IMR-90 (cell line): ENCODE data around the gene TRAPPC10. TPM values are rescaled to one million over a fixed set of nuclear protein-coding genes. Genes with fewer than 3 reads are reported as not detected.

Experiments used
- ATAC-seq: fragments of 200-7000 bp; cut with Tn5 transposase; 2 replicates; pipeline ENCODE4 v1.9.1; 2020; ENCODE audit warnings: low read depth, mild to moderate bottlenecking, moderate library complexity
- BruUV-seq: library from RNA; stranded (reverse); fragments of 400-500 nt; replicated peaks from 2 replicates; lab custom pipeline; 2021; lab: Mats Ljungman, UMichigan
- CTCF ChIA-PET: fragments of 300-600 bp; formaldehyde crosslinking; extraction: SDS; loops from one replicate; lab custom pipeline; 2021; ENCODE audit warnings: antibody characterized with exemption; lab: Yijun Ruan, JAX
- POLR2A ChIA-PET: fragments of 300-600 bp; sonication (Branson Sonifier 250); formaldehyde crosslinking; loops from one replicate; lab custom pipeline; 2022; ENCODE audit warnings: antibody characterized with exemption; ENCODE audit not compliant: unreplicated experiment; lab: Charles Lee
- DNase-seq: peaks from one replicate; pipeline ENCODE4 v3.0.0; 2013
- H2AFZ ChIP-seq: replicated peaks from 2 replicates; pipeline ENCODE3; 2013; ENCODE audit warnings: low read length, mild to moderate bottlenecking; ENCODE audit not compliant: poor library complexity
- H2AK5ac ChIP-seq: 2 replicates; pipeline ENCODE4 v1.6.1; 2013; ENCODE audit warnings: low read depth, low read length, inconsistent platforms
- H2AK9ac ChIP-seq: replicated peaks from 2 replicates; pipeline ENCODE3; 2013; ENCODE audit warnings: mild to moderate bottlenecking, low read depth, low read length, moderate library complexity; ENCODE audit not compliant: poor library complexity
- H2BK120ac ChIP-seq: 2 replicates; pipeline ENCODE4 v1.6.1; 2013; ENCODE audit warnings: low read depth, low read length, inconsistent platforms
- H2BK15ac ChIP-seq: 3 replicates; pipeline ENCODE4 v1.6.1; 2013; ENCODE audit warnings: low read depth, low read length, inconsistent platforms
- H2BK20ac ChIP-seq: 2 replicates; pipeline ENCODE4 v1.6.1; 2013; ENCODE audit warnings: low read depth, mild to moderate bottlenecking, inconsistent platforms, low read length, moderate library complexity
- H2BK5ac ChIP-seq: 2 replicates; pipeline ENCODE4 v1.6.1; 2013; ENCODE audit warnings: mild to moderate bottlenecking, low read depth, low read length, inconsistent platforms; ENCODE audit not compliant: poor library complexity, severe bottlenecking
- H3K14ac ChIP-seq: replicated peaks from 2 replicates; pipeline ENCODE4 v1.6.1; 2013; ENCODE audit warnings: low read depth, low read length, inconsistent platforms
- H3K18ac ChIP-seq: 2 replicates; pipeline ENCODE4 v1.6.1; 2013; ENCODE audit warnings: low read depth, low read length, control low read depth
- H3K23ac ChIP-seq: 2 replicates; pipeline ENCODE4 v1.6.1; 2013; ENCODE audit warnings: low read depth, low read length, inconsistent platforms
- H3K27ac ChIP-seq: 2 replicates; pipeline ENCODE4 v1.5.1; 2013; ENCODE audit warnings: mild to moderate bottlenecking, control low read depth, low read length; ENCODE audit not compliant: insufficient read depth
- H3K27me3 ChIP-seq: 2 replicates; pipeline ENCODE4 v1.6.1; 2013; ENCODE audit warnings: low read length; ENCODE audit not compliant: control insufficient read depth, insufficient read depth
- H3K36me3 ChIP-seq: 2 replicates; pipeline ENCODE4 v1.6.1; 2013; ENCODE audit warnings: low read length, mixed read lengths; ENCODE audit not compliant: control insufficient read depth, insufficient read depth
- H3K4ac ChIP-seq: 2 replicates; pipeline ENCODE4 v1.6.1; 2013; ENCODE audit warnings: low read depth, low read length, inconsistent platforms
- H3K4me1 ChIP-seq: 2 replicates; pipeline ENCODE4 v1.6.1; 2013; ENCODE audit warnings: low read length, mixed read lengths; ENCODE audit not compliant: control insufficient read depth, insufficient read depth
- H3K4me2 ChIP-seq: 2 replicates; pipeline ENCODE4 v1.6.1; 2013; ENCODE audit warnings: low read depth, mild to moderate bottlenecking, control low read depth, low read length, moderate library complexity
- H3K4me3 ChIP-seq: 2 replicates; pipeline ENCODE4 v1.5.1; 2013; ENCODE audit warnings: low read depth, mild to moderate bottlenecking, control low read depth, low read length, moderate library complexity; ENCODE audit not compliant: insufficient read depth
- H3K56ac ChIP-seq: 2 replicates; pipeline ENCODE4 v1.6.1; 2013; ENCODE audit warnings: low read length, inconsistent platforms; ENCODE audit not compliant: insufficient read depth; ENCODE audit errors: extremely low read depth
- H3K79me1 ChIP-seq, 2 experiments: 2 replicates each; pipeline ENCODE4 v1.6.1; 2013; ENCODE audit warnings: low read length in 2 of 2, inconsistent platforms in 1 of 2, low read depth in 1 of 2
- H3K9ac ChIP-seq: 2 replicates; pipeline ENCODE4 v1.6.1; 2013; ENCODE audit warnings: low read depth, low read length, control low read depth
- H3K9me1 ChIP-seq: 2 replicates; pipeline ENCODE4 v1.6.1; 2013; ENCODE audit warnings: low read length, inconsistent platforms; ENCODE audit not compliant: insufficient read depth
- H3K9me3 ChIP-seq: 2 replicates; pipeline ENCODE4 v1.6.1; 2013; ENCODE audit warnings: low read length; ENCODE audit not compliant: control insufficient read depth, insufficient read depth
- H4K20me1 ChIP-seq: 2 replicates; pipeline ENCODE4 v1.6.1; 2013; ENCODE audit warnings: low read length, inconsistent platforms; ENCODE audit not compliant: insufficient read depth
- H4K5ac ChIP-seq: 2 replicates; pipeline ENCODE4 v1.6.1; 2013; ENCODE audit warnings: mild to moderate bottlenecking, low read depth, low read length, control low read depth
- H4K8ac ChIP-seq, 2 experiments: 2 replicates each; pipeline ENCODE4 v1.6.1; 2013; ENCODE audit warnings: low read depth in 2 of 2, low read length in 2 of 2, control low read depth in 1 of 2, inconsistent platforms in 1 of 2
- H4K91ac ChIP-seq: 2 replicates; pipeline ENCODE4 v1.6.1; 2013; ENCODE audit warnings: low read depth, low read length, inconsistent platforms; ENCODE audit not compliant: insufficient read depth
- BHLHE40 ChIP-seq: fragments of 150-350 bp; IDR thresholded peaks from 2 replicates; pipeline ENCODE4 v1.6.1; 2016; ENCODE audit warnings: mild to moderate bottlenecking, low read depth, low read length
- CHD1 ChIP-seq: IDR thresholded peaks from 2 replicates; pipeline ENCODE4 v1.6.1; 2012; ENCODE audit warnings: low read depth, low read length, improper control_type of control experiment
- MAZ ChIP-seq: IDR thresholded peaks from 2 replicates; pipeline ENCODE4 v1.6.1; 2012; ENCODE audit warnings: low read depth, mild to moderate bottlenecking, low read length, improper control_type of control experiment, moderate library complexity, borderline replicate concordance
- NFE2L2 ChIP-seq: fragments of 150-350 bp; IDR thresholded peaks from 2 replicates; pipeline ENCODE4 v1.6.1; 2016; ENCODE audit warnings: low read depth, mild to moderate bottlenecking, low read length
- POLR2A ChIP-seq: IDR thresholded peaks from 2 replicates; pipeline ENCODE4 v1.6.1; 2012; ENCODE audit warnings: mild to moderate bottlenecking, low read depth, low read length
- RAD21 ChIP-seq: IDR thresholded peaks from 2 replicates; pipeline ENCODE4 v1.6.1; 2012; ENCODE audit warnings: low read length, improper control_type of control experiment
- SMC3 ChIP-seq: fragments of 150-350 bp; IDR thresholded peaks from 2 replicates; pipeline ENCODE4 v1.6.1; 2016; ENCODE audit warnings: low read depth, mild to moderate bottlenecking, antibody characterized with exemption, low read length, moderate library complexity
- whole genome bisulfite sequencing, 2 experiments: methylation state at CpG; one replicate each; pipeline versions ENCODE4 v1.1.5 to v1.1.7; 2013; ENCODE audit warnings: missing lambda C conversion rate in 2 of 2; ENCODE audit not compliant: insufficient read length in 1 of 2; ENCODE audit errors: extremely low coverage in 2 of 2; 5-methylcytosine and 5-hydroxymethylcytosine counted together
- dilution Hi-C: fragments of 300-500 bp; cut with HindIII; formaldehyde crosslinking; loops from one replicate; pipeline ENCODE4 v1.14.3; 2018; ENCODE audit warnings: low sequenced_read_pairs; ENCODE audit not compliant: unreplicated experiment
- in situ Hi-C: fragments of 300-500 bp; cut with MboI; formaldehyde crosslinking; loops from 3 replicates; pipeline ENCODE4 v1.14.3; 2019; ENCODE audit warnings: low sequenced_read_pairs, inconsistent platforms, mixed read lengths
- intact Hi-C: fragments of 100-400 bp; cut with micrococcal nuclease; formaldehyde crosslinking; loops from 2 replicates; pipeline ENCODE4 v1.10.0; 2022
- polyA plus RNA-seq, 3 experiments: library from polyadenylated mRNA; depleted of rRNA; stranded (reverse); fragments of >200 nt; gene quantifications; 2 replicates each; pipeline ENCODE4 v1.2.3, GENCODE V29; 2012; ENCODE audit warnings: low replicate concordance in 1 of 3
- total RNA-seq: library from RNA; depleted of rRNA; stranded (reverse); fragments of >200 nt; gene quantifications from 2 replicates; pipeline ENCODE4 v1.2.3, GENCODE V29; 2012
- TF ChIP-seq, protein P1 (sequence below): conservative IDR thresholded peaks from 2 replicates; pipeline ENCODE4 v1.5.1; 2012; ENCODE audit warnings: mild to moderate bottlenecking, low read depth, low read length, improper control_type of control experiment
- TF ChIP-seq, protein P2 (sequence below): fragments of 150-350 bp; IDR thresholded peaks from 2 replicates; pipeline ENCODE4 v1.6.1; 2017; ENCODE audit warnings: mild to moderate bottlenecking, antibody characterized with exemption, low read length, low read depth

The TRAPPC10 gene
- total and polyA plus RNA-seq, 2 of the 4 experiments (the other 2 are of a cell fraction), result 17.8 to 18.1 TPM

DNA sequence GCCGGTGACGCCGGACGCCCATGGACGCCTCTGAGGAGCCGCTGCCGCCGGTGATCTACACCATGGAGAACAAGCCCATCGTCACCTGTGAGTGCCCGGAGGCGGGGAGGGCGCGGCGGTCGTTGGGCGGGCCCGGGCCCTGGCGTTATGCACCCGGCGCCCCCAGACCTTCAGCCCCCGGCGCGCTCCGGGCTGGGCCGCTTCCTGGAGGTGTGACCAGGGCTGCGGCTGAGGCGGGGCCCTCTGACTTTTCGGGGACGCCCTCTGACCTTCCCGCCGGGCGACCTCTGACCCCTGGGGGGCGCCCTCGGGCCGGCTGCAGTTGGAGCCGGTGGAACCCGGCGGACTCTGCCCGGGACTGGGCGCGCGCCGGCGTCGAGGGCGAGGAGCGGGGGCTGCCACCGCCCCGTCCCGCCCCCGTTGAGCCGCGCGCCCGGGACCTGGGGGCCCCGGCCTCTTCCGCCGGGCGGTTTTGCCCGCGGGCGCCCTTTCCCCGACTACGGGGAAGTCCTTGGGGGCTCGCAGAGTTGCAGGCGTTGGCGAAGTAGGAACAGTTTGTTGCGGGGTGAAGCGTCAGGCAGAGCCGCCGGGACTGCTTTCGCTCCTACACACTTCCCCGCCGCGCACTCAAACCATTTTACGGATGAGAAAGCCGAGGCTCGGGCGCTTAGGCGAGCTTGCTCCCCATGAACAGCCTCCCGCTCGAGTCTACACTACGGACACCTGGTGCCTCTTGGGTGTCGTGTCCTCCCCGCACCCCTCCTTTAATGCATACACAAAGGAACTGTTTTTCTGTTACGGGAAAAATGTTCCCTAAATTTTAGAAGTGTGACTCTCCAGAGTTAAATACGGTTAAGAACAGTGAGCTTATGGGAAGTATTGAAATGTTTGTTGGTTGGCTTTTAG, 618 bp downstream of the TRAPPC10 start:
- Histone ChIP-seq H2AK5ac (no peak overlapping the region), H4K91ac (no peak overlapping the region), H3K4me3 (peak overlapping the region; percentile 92), H3K4me2 (peak overlapping the region; percentile 81), H3K14ac (peak overlapping the region; percentile 66), H3K27ac (peak overlapping the region; percentile 38; the same call in 1 of the 2 replicates), H3K9me1 (peaks cover 7% of the 10 kb centered on the region; the same call in 1 of the 2 replicates), H2BK20ac (no peak overlapping the region), H2BK15ac (no peak overlapping the region), H3K9me3 (no peaks in the 10 kb centered on the region), H3K79me1 (peaks cover 10 to 37% of the 10 kb centered on the region in 2 experiments), H4K20me1 (peaks cover 37% of the 10 kb centered on the region), H2BK5ac (peak overlapping the region; percentile 23), H3K56ac (no peak overlapping the region; the same call in 1 of the 2 replicates), H2AK9ac (peak overlapping the region; percentile 75), H2BK120ac (no peak overlapping the region), H3K27me3 (no peaks in the 10 kb centered on the region), H3K23ac (peak overlapping the region; percentile 18), H3K36me3 (no peaks in the 10 kb centered on the region), H3K18ac (no peak overlapping the region), H4K8ac (no peak overlapping the region; a peak in 2 of 4 replicates), H3K4me1 (peaks cover 7% of the 10 kb centered on the region; the same call in 1 of the 2 replicates), H3K4ac (peak overlapping the region; percentile 47; the same call in 1 of the 2 replicates), H4K5ac (no peak overlapping the region), H2AFZ (peak overlapping the region; percentile 95), H3K9ac (peak overlapping the region; percentile 66)
- TF ChIP-seq POLR2A (no peak), MAZ (no peak; the same call in 1 of the 2 replicates), RAD21 (no peak), NFE2L2 (no peak), SMC3 (no peak), BHLHE40 (no peak), CHD1 (no peak; the same call in none of the 2 replicates)
- TF ChIP-seq, protein P1, sequence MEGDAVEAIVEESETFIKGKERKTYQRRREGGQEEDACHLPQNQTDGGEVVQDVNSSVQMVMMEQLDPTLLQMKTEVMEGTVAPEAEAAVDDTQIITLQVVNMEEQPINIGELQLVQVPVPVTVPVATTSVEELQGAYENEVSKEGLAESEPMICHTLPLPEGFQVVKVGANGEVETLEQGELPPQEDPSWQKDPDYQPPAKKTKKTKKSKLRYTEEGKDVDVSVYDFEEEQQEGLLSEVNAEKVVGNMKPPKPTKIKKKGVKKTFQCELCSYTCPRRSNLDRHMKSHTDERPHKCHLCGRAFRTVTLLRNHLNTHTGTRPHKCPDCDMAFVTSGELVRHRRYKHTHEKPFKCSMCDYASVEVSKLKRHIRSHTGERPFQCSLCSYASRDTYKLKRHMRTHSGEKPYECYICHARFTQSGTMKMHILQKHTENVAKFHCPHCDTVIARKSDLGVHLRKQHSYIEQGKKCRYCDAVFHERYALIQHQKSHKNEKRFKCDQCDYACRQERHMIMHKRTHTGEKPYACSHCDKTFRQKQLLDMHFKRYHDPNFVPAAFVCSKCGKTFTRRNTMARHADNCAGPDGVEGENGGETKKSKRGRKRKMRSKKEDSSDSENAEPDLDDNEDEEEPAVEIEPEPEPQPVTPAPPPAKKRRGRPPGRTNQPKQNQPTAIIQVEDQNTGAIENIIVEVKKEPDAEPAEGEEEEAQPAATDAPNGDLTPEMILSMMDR, result 0 out of 2 replicates have a peak, but pooled peaks have one; percentile 10
- TF ChIP-seq, protein P2, sequence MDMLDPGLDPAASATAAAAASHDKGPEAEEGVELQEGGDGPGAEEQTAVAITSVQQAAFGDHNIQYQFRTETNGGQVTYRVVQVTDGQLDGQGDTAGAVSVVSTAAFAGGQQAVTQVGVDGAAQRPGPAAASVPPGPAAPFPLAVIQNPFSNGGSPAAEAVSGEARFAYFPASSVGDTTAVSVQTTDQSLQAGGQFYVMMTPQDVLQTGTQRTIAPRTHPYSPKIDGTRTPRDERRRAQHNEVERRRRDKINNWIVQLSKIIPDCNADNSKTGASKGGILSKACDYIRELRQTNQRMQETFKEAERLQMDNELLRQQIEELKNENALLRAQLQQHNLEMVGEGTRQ, result no peak
- peak; percentile 13 for DNase-seq
- in situ Hi-C loops, result no loop called here
- peak; percentile 50 for ATAC-seq
- POLR2A ChIA-PET, result interaction anchor here (0.8 kb wide), 1 partner anchor 35 kb away, joined by 5 read pairs; no protein-coding TSS in a partner anchor
- BruUV-seq, result no TSS peak
- CTCF ChIA-PET, result no interaction called here
- WGBS, 2 experiments, result 0% methylated on average over 18 of the region's 87 CpGs; no CpG with 5 or more reads in 1 of the 2 experiments
- intact Hi-C loops, result loop anchor here (5.0 kb wide), 1 partner anchor 40 kb away; no protein-coding TSS in a partner anchor
- dilution Hi-C loops, result no loop called here
